GM19025 (cell line): ENCODE results near the gene MITF.

Experiments
- ATAC-seq: cut with Tn5 transposase; IDR thresholded peaks from one replicate; pipeline ENCODE4 v1.9.1; 2021; ENCODE audit warnings: mild to moderate bottlenecking, low read depth, moderate library complexity; ENCODE audit not compliant: unreplicated experiment

Gene MITF, protein sequence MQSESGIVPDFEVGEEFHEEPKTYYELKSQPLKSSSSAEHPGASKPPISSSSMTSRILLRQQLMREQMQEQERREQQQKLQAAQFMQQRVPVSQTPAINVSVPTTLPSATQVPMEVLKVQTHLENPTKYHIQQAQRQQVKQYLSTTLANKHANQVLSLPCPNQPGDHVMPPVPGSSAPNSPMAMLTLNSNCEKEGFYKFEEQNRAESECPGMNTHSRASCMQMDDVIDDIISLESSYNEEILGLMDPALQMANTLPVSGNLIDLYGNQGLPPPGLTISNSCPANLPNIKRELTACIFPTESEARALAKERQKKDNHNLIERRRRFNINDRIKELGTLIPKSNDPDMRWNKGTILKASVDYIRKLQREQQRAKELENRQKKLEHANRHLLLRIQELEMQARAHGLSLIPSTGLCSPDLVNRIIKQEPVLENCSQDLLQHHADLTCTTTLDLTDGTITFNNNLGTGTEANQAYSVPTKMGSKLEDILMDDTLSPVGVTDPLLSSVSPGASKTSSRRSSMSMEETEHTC

DNA sequence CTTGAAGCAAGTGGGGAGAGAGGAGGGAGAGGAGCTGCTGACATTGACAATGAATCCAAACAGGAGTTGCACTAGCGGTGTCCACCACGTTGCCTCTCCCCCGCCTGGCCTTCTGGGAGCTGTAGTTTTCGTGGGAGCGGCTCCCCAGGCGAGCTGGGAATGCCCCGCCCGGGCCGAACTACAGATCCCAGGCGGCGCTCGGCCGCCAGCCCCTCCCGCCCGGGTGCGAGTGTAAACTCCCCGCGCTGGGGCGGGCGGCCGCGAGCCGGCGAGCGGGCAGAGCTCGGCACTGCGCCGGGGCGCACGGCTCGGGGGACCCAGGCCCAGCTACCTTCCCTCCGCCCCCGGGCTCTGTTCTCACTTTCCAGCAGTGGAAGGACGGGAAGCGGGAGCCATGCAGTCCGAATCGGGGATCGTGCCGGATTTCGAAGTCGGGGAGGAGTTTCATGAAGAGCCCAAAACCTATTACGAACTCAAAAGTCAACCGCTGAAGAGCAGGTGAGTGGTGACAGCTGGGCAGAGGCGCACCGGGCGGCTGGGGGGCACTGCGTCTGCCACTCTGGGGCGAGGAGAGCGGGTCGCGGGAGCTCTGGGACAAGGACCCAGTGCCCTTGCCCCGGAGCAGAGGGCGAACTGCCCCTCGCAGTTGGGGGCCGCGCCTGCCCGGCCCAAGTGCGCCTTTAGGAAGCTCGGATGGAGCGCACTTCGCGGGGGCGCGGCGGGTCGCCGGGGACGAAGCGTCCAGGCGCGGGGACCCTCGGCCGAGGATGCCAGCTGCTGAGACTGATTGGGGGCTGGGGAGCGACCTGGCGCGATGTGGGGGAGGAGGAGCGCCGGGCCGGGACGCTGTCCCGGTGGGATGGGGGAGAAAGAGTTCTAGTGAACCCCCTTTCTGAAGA, at the start of gene MITF:
MITF (plus strand) TSS at position 261 of the 899 bp plus-strand sequence; CDS start at position 395, 134 bp downstream.
- peak; percentile 96 for ATAC-seq

DNA sequence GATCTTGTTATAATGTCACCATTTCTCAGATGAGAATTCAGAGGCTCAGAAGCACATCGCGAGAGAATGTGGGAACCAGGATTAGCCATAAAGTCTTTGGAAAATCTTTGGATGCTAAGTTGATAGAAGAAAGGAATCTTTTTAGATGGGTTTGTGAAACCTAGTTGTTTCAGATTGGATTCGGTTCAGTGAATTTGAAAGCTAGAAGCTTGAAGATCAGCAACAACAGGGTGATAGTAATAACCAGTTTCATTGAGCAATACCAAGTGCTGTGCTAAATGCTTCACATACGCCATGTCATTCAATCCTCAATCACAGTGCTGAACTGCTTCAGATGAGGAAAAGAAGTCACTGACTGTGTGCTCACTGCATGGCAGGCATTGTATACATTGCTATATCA, 47.4 kb upstream of the MITF start:
- no peak for ATAC-seq

DNA sequence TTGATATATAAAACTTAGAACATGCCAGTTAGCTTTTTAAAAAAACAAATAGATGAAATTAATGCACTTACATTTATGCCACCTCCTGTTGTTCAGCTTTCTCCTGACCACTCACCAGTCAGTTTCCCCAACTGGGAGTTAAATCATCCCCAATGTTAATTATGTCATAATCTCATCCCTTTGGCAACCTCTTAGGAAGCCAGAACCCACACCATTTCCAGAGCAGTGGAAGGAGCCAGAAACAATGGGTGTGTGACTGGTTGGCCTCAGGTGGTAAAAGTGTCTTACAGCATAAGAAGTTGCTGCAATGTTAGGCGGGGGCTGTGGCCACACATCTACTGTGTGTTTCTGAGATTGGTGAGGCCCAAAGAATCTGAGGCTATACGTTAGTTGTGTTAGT, 46.5 kb upstream of the MITF start:
- ATAC-seq: no peak

DNA sequence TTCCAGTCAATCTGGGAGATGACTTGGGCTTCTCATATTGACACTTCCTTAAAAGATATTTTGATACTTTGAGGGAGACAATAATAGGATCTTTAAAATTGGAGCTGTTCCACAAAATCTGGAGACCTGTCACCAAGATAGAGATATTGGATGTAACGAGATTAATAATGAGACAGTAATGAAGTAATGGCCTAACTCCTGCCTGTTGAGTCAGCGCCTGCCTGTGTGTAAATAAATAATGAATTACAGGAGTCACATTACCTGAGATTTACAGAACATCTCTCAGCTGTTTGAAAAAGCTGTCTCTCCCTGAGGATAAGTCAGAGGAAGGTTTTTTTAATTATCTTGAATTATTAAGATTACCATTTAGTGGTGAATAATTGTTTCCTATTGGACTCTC, 43.8 kb upstream of the MITF start:
- no peak for ATAC-seq

DNA sequence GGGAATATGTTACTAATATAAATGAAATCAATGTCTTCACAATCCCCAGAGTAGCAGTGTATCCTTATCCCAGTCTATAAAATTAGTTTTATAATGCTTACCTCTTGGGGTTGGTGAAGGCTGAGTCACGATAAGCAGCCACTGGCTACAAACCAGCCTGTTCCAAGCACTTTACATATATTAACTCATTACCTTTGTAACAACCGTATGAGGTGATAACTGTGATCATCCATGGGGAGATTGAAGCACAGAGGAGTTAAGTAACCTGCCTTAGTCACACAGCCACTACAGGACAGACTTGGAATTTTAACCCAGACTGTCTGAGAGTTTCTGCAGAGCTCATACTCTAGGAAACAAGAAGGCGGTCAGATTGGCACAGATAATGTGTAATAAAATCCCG, 43.3 kb upstream of the MITF start:
- ATAC-seq: no peak

DNA sequence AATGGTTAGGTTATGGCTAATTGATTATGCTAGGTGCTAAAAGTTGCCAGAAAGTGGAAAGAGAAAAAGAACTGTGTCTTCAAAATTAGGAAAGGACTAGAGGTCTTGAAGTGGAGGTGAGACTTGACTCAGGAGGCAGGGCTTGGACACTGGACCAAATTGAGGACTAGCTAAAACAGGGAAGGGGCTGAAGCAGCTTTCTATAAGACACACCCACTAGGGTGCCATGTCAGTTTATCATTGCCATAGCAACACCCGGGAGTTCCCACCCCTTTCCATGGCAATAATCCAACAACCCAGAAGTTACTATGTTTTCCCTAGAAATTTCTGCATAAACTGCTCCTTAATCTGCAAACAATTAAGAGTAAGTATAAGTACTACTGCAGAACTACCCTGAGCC, 42.9 kb upstream of the MITF start:
- ATAC-seq: no peak

DNA sequence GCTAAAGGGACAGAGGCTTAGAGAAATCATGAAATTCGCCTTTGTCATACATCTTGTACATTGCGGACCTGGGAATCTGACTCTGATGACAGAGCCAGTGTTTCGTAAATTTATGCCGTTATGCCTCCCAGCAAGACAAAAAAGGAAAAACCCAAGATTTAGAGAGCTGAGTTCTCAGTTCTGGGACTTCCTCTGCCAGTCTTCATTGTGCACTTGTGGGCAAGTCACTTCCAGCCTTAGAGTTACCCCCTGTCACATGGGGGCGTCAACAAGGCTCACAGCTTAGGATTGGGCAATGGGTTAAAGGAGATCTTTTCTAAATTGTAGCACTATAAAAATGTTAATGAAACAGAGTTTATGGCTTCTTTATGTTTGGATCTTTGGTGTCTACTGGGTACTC, 41.9 kb upstream of the MITF start:
- no peak for ATAC-seq

DNA sequence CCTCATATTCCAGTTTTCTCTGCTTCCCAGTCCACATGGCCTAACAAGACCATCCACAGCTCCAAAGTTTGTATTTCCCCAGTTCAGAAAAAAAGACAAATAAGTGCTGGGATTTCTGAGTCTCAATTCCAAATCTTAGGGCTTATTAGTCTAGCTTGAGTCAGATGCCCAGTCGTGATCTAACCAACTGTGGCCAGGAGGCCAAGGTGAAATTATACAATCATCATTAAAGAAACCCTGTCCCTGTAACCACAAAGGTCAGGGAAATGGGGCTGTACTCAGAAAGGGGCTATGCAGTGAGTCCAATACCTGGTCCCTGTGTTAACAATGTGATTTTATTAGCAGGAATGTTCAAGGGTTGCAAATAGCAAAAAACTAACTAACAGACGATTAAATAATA, 40.5 kb upstream of the MITF start:
- no peak for ATAC-seq

DNA sequence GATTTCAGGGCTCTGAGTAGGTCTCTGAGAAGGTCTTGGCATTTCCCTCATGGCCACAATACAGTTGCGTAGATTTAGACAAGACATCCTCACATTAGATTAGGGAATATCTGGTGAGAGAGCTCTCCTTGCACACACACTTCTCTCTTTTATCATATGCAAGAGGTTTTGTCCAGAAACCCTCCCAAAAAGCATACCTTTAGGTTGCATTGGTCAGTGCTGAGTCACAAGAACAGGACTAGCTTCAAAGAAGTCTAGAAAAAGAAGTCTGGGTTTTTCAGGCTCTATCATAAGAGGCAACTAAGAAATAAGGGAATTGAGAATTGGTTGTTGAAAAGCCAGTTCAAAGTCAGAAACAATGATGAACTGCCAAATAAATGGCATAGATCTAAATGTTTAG, 40.1 kb upstream of the MITF start:
- no peak for ATAC-seq

DNA sequence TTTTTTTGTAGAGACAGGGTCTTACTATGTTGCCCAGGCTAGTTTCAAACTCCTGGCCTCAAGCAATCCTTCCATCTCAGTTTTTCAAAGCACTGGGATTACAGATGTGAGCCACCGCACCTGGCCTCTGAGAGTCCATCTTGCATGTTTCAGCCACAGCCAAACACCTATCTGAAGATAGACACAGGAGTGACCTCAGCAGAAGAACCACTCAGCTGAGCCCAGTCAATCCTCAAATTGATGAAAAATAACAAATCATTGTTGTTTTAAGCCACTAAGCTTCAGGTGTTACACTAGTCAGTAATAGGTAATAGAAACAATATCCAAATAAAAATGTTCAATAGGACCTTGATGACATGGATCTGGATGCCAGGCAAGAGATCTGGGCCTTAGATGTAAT, 38.3 kb upstream of the MITF start:
- no peak for ATAC-seq

DNA sequence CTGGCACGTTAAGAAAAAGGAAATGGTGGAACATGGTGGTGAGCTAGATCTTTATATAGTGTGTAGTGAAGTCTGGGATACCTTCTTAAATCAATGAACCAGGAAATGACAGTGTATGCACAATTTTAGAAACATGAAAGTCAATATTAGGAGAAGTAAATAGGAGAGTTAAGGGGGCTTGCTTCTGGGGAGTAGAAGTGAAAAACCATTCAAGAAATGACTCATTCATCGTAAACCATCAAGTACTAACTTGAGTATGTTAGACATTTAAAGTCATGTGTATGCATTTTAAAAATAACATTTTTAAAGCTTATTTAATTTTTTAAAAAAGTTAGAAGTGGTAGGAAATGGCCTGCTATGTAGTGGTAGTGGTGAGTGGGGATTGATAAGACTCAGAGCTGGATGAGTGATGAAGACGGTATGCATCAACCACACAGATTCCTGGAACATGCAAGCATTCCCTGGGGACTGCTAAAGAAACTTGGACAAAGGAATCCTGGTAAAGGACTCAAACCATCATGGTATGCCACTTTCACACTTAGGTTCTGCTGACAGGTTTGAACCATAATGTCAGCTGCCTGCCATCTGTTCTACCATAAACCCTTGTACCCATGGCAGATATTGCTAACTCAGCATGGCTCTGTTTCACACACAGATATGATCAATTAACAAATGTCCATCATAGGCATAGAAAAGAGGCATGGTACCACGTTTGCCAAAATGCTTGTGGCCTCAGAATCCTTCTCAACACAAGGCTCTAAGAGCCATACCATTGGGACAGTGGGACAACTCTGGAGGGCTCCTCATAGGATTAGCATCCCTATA, 28.9 kb upstream of the MITF start:
- ATAC-seq: no peak

DNA sequence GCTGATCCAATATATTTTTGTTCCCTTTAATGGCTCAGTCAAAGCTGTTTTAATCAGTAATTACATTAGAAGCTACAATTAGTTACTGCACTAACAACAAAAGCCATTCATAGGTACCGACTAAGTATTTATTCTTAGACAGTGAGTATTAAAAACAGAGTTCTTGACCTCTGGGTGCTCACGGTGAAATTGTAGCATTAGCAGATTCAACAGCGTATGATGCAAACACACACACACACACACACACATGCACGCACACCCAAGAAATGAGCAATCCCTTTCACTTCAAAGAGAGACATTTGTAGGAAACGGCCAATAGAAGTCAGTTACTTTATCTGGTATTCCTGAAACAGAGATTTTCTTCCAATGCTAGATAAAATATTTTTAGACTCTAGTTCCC, 27.0 kb upstream of the MITF start:
- ATAC-seq: no peak

DNA sequence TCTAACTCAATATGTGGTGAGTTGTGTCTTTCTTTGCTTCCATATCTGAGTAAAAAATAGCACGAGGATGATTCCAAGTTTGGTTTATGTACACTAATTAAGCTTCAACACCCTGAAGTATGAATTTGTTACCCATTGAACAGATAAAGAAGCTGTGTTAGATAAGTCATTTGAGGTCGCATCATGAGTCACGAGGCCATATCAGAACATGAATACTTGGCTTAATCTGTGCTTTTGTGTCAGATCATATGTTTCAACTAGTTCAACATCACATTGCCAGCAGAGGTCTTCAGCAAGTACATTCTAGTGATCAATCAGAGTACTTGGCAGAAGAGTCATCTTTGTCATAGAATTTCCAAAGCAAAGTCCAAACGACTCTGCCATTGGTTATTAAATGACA, 26.3 kb upstream of the MITF start:
- no peak for ATAC-seq

DNA sequence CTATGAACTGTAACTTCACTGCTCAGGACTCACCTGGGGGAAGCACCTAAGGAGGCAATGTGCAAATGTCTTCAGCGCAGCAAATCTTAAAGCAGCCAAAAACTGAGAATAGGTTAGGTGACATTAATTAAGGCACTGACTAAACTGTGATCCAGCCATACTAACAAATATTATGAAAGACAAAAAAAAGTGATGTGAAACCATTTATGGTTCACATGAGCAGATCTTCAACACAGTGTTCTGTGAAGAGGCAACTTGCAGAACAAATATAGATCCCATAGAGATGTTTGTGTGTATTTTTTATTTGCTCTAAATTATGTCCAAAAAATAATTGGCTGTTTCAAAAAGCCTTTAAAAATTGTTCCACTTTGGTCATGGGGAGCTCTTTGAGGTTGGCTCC, 24.1 kb upstream of the MITF start:
- ATAC-seq: no peak

DNA sequence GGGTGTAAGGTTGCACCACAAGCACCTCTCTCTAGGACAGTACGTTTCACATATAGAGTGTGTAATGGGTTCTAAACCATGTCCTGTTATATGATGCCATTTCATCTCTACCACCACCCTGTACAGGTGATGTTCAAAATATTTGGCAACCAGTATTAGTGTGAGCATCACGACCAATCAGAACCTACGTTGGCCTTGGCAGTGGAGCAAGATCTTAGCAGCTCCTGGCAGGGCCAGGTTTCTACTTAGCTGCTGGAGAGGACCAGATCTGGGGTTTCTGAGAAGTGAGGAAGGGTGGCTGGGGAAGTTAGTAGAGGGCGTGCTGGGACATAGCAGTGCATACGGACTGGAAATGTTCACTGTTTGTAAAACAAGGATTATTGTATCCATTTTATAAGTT, 23.1 kb upstream of the MITF start:
- ATAC-seq: no peak

DNA sequence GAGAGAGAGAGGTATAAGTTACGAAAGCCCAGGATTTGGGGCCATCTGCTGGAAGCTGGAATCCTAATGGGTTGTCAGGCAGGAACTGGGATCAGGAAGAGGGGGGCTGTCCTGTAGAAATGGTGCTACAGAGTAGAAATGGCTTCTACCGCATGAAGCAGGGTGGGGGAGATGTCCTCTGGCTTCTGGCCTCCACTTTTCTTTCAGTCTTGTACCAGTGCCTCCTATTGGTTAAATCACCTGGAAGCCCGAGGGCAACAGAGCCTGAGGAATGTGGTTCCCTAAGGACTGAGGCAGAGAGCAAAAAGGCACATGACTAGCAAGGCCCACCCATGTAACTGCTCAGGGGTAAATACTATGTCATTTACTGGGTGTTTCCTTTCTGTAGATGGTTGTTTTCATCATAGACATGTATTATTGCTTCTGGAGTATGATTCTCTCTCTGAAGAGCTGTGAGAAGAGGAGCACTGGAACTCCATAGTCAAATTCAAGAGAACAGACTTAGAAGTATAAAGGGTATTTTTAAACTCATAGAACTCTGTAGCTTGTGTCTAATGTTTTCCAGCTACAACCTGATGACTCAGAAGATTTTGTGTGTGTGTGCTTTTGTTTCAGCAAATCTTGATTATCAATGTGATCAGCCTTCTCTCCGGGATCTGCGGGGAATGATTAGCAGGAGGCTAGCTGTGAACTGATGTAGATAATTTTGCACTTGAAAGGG, 20.2 kb upstream of the MITF start:
- no peak for ATAC-seq

DNA sequence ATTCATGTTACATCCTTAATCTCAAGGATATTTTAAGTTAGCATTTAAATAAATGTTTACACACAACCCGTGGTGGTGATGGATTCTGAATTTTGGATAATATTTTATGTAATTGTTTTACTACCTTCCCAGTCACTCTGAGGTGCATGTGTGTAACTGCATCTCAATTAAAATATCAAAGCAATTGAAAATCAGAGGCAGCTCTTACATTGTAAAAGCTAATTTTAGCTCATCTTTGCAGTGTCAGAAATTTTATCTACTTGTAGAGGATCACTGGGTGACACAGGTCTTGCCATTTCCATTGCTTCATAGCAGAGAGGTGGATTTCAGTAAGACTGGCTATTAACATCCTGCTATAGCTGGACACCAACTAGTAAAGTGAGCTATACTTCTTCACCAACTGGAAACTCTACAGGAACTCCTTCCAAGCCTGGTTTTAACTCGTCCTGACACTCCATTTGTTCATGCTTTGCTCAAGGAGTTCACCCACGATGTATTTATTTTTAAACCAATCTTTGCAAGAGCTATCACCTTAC, 19.6 kb upstream of the MITF start:
- ATAC-seq: no peak

DNA sequence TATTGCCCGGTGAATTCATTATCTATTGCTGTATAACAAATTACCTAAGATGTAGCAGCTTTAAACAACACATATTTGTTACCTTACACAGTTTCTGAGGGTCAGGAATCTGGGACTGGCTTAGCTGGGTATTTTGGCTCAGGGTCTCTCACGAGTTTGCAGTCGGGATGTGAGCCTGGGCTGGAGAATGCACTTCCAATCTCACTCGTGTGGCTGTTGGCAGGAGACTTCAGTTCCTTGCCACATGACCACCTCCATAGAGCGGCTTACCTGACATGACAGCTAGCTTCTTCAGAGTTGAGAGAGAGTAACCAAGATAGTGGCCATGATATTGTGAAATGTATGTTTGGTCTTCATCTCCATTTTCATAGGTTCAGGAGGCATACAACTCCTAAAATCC, 18.4 kb upstream of the MITF start:
- ATAC-seq: no peak

DNA sequence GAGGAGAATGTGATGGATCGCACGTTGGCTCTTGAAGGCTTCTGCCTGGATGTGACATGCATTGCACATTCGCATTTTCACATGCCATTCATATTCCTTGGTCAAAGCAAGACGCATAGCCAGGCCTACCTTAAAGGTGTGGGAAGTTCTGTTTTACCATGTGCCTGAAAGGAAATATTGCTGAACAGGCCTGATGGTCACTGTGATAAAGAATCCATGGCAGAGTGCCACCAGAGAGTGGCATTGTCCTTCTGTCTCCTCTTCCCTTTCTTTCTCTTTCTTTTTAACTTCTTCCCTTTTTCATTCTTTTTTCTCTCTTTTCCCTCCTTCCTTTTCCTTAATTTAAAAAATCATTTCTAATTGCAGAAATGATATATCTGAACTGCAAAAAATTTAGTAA, 15.9 kb upstream of the MITF start:
- ATAC-seq: no peak
